Right atrium auricular region (tissue), 2 donors: ENCODE measurements around the gene BICDL1. TPM values are rescaled to one million over a fixed set of nuclear protein-coding genes. Genes with fewer than 3 reads are reported as not detected.

Experiments used
- DNase-seq: peaks from one replicate; pipeline ENCODE4 v3.0.0-alpha.2; 2019; ENCODE audit warnings: low spot score
- H3K27ac ChIP-seq, 2 donors: fragments of 200-600 bp; sonication (generic); 1 replicate in 1 of 2; 2 replicates in 1 of 2; pipeline ENCODE4 v1.5.1; 2016 to 2019
- H3K27me3 ChIP-seq, 2 donors: fragments of 200-600 bp; sonication (generic); one replicate each; pipeline versions ENCODE4 v1.5.1 to v1.6.0; 2017 to 2019
- H3K36me3 ChIP-seq: fragments of 200-600 bp; sonication (generic); one replicate; pipeline ENCODE4 v1.5.1; 2016
- H3K4me1 ChIP-seq, 2 donors: fragments of 200-600 bp; sonication (generic); one replicate each; pipeline versions ENCODE4 v1.5.1 to v1.6.0; 2017 to 2019
- H3K4me3 ChIP-seq, 2 donors: fragments of 200-600 bp; sonication (generic); 1 replicate in 1 of 2; 2 replicates in 1 of 2; pipeline ENCODE4 v1.5.1; 2017 to 2019; ENCODE audit warnings: mild to moderate bottlenecking in 1 of 2, moderate library complexity in 1 of 2
- H3K9me3 ChIP-seq, 2 donors: fragments of 200-600 bp; sonication (generic); one replicate each; pipeline ENCODE4 v1.5.1; 2019
- CTCF ChIP-seq, 2 donors: fragments of 200-600 bp; sonication (generic); IDR thresholded peaks; one replicate each; pipeline ENCODE4 v1.5.1; 2019; ENCODE audit warnings: antibody characterized with exemption in 2 of 2
- total RNA-seq, 2 donors: library from RNA; depleted of rRNA; stranded (reverse); fragments of >200 nt; gene quantifications; one replicate each; pipeline ENCODE4 v1.1.0, GENCODE V29; 2016

BICDL1 gene
- total RNA-seq, 2 donors from 2014 or later: 9.8 to 47.2 TPM

GRCh38 chr12:120090206-120090605, 101.2 kb downstream of the BICDL1 start:
- DNase-seq: no peak
- no peaks in the 10 kb centered on the region for H3K36me3 ChIP-seq
- TF ChIP-seq CTCF (IDR thresholded peaks at IDR 0.05): no peak
- H3K9me3 ChIP-seq: no peaks in the 10 kb centered on the region
- H3K4me1 ChIP-seq: peaks cover 0 to 13% of the 10 kb centered on the region in 2 donors
- H3K27ac ChIP-seq: no peak overlapping the region
- no peak overlapping the region for H3K4me3 ChIP-seq
- H3K27me3 ChIP-seq: no peaks in the 10 kb centered on the region

- H3K4me1 ChIP-seq: peaks cover 0 to 13% of the 10 kb centered on the region in 2 donors
- no peaks in the 10 kb centered on the region for H3K9me3 ChIP-seq
- no peak for DNase-seq
- H3K27me3 ChIP-seq: no peaks in the 10 kb centered on the region
- no peak overlapping the region for H3K27ac ChIP-seq
- H3K4me3 ChIP-seq: no peak overlapping the region
- no peak for TF ChIP-seq CTCF (IDR thresholded peaks at IDR 0.05)
- peaks cover under 1% of the 10 kb centered on the region for H3K36me3 ChIP-seq
Observed at GRCh38 chr12:120090626-120091295, 101.7 kb downstream of the BICDL1 start.

GRCh38 chr12:120091371-120092090, 102.5 kb downstream of the BICDL1 start:
- H3K27ac ChIP-seq: no peak overlapping the region

GRCh38 chr12:120092551-120093335, 103.7 kb downstream of the BICDL1 start:
- TF ChIP-seq CTCF (IDR thresholded peaks at IDR 0.05): no peak
- no peak overlapping the region for H3K4me3 ChIP-seq
- no peaks in the 10 kb centered on the region for H3K27me3 ChIP-seq
- H3K27ac ChIP-seq: no peak overlapping the region
- H3K4me1 ChIP-seq: no peaks in the 10 kb centered on the region
- DNase-seq: no peak
- peaks cover 17% of the 10 kb centered on the region for H3K36me3 ChIP-seq
- H3K9me3 ChIP-seq: no peaks in the 10 kb centered on the region

More at GRCh38 chr12:120091371-120092090, 102.5 kb downstream of the BICDL1 start:
- no peaks in the 10 kb centered on the region for H3K9me3 ChIP-seq
- no peak for DNase-seq
- peaks cover 0 to 7% of the 10 kb centered on the region in 2 donors for H3K4me1 ChIP-seq
- H3K4me3 ChIP-seq: no peak overlapping the region
- no peaks in the 10 kb centered on the region for H3K27me3 ChIP-seq
- no peak for TF ChIP-seq CTCF (IDR thresholded peaks at IDR 0.05)
- H3K36me3 ChIP-seq: peaks cover 8% of the 10 kb centered on the region

- no peaks in the 10 kb centered on the region for H3K27me3 ChIP-seq
- H3K36me3 ChIP-seq: peaks cover 20% of the 10 kb centered on the region
- H3K9me3 ChIP-seq: no peaks in the 10 kb centered on the region
- no peak for TF ChIP-seq CTCF (IDR thresholded peaks at IDR 0.05)
- H3K4me3 ChIP-seq: no peak overlapping the region
- DNase-seq: no peak
- H3K27ac ChIP-seq: no peak overlapping the region
- H3K4me1 ChIP-seq: no peaks in the 10 kb centered on the region
Observed at GRCh38 chr12:120093336-120093591, 104.2 kb downstream of the BICDL1 start.
